IPS DF 19.7 (cell line): ENCODE results near the gene FAM20A.

Source experiments
- DNase-seq: peaks from one replicate; pipeline ENCODE4 v3.0.0-alpha.2; 2013; ENCODE audit warnings: low read depth, low spot score

Gene FAM20A

GRCh38 chr17:68566442-68566738, 34.8 kb downstream of the FAM20A start:
- DNase-seq, result no peak

- no peak for DNase-seq
These were observed 35.3 kb downstream of the FAM20A start for GRCh38 chr17:68565661-68566441.

GRCh38 chr17:68564415-68565111, 36.6 kb downstream of the FAM20A start:
- no peak for DNase-seq

GRCh38 chr17:68562736-68563135, 38.4 kb downstream of the FAM20A start:
- DNase-seq, result no peak

- DNase-seq, result no peak
These were observed 40.0 kb downstream of the FAM20A start for GRCh38 chr17:68560966-68561720.

- DNase-seq, result no peak
These were observed 41.9 kb downstream of the FAM20A start for GRCh38 chr17:68559316-68559715.

- DNase-seq, result no peak
These were observed 44.6 kb downstream of the FAM20A start for GRCh38 chr17:68556551-68556950.

GRCh38 chr17:68544111-68544915, 56.9 kb downstream of the FAM20A start:
- no peak for DNase-seq

GRCh38 chr17:68542698-68543463, 58.3 kb downstream of the FAM20A start:
- DNase-seq, result no peak

- no peak for DNase-seq
These were observed 59.4 kb downstream of the FAM20A start for GRCh38 chr17:68541816-68542215.

GRCh38 chr17:68540981-68541380, 60.2 kb downstream of the FAM20A start:
- DNase-seq, result no peak

- no peak for DNase-seq
These were observed 61.4 kb downstream of the FAM20A start for GRCh38 chr17:68539548-68540467.

GRCh38 chr17:68535922-68536321, 65.2 kb downstream of the FAM20A start:
- DNase-seq, result no peak

GRCh38 chr17:68534695-68535088, 66.5 kb downstream of the FAM20A start:
- DNase-seq, result no peak

- no peak for DNase-seq
These were observed 67.1 kb downstream of the FAM20A start for GRCh38 chr17:68533887-68534694.

GRCh38 chr17:68532826-68533225, 68.3 kb downstream of the FAM20A start:
- no peak for DNase-seq

- no peak for DNase-seq
These were observed 69.9 kb downstream of the FAM20A start for GRCh38 chr17:68531252-68531651.

- DNase-seq, result no peak
These were observed 73.9 kb downstream of the FAM20A start for GRCh38 chr17:68527314-68527713.

GRCh38 chr17:68526548-68526947, 74.6 kb downstream of the FAM20A start:
- no peak for DNase-seq
